GM20000 (cell line): ENCODE results near the gene TOX3.

Experiments used
- DNase-seq: peaks from one replicate; pipeline ENCODE4 v3.0.0; 2012; ENCODE audit warnings: low spot score
- TF ChIP-seq, protein P1 (sequence below): IDR thresholded peaks from 2 replicates; pipeline ENCODE4 v1.5.1; 2012; ENCODE audit warnings: mild to moderate bottlenecking, control low read depth; ENCODE audit errors: extremely low read depth, missing control alignments

Gene TOX3

GRCh38 chr16:52547004-52547833, at the start of gene TOX3:
Gene TOX3, minus strand, starts transcription at chr16:52547143. Its CDS starts 420 bp downstream, at chr16:52546723.
- TF ChIP-seq, protein P1, sequence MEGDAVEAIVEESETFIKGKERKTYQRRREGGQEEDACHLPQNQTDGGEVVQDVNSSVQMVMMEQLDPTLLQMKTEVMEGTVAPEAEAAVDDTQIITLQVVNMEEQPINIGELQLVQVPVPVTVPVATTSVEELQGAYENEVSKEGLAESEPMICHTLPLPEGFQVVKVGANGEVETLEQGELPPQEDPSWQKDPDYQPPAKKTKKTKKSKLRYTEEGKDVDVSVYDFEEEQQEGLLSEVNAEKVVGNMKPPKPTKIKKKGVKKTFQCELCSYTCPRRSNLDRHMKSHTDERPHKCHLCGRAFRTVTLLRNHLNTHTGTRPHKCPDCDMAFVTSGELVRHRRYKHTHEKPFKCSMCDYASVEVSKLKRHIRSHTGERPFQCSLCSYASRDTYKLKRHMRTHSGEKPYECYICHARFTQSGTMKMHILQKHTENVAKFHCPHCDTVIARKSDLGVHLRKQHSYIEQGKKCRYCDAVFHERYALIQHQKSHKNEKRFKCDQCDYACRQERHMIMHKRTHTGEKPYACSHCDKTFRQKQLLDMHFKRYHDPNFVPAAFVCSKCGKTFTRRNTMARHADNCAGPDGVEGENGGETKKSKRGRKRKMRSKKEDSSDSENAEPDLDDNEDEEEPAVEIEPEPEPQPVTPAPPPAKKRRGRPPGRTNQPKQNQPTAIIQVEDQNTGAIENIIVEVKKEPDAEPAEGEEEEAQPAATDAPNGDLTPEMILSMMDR: no peak
- DNase-seq: peak; percentile 47

DNA sequence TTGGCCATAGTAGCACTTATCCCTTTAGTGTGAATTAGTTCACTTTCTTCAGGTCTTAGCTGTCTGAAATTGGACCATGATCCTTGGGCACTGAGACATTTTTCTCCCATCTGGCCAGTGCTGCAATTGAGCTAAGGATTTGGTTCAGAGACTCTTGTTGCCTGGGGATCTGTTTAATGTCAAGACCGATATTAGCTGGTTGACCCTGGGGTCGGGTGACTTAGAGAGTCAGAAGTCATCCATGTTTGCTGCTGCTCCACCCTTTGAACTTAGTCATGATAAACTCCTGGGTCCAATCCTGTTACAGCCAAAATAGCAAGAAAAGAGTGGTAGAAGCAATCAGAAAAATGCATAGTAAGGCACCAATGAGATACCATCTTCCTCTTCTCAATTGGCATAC, 45.8 kb upstream of the TOX3 start:
- no peak for DNase-seq

GRCh38 chr16:52591934-52592592, 45.1 kb upstream of the TOX3 start:
- no peak for DNase-seq
- TF ChIP-seq, protein P1: no peak

More for the DNA sequence above, 45.8 kb upstream of the TOX3 start:
- TF ChIP-seq, protein P1: no peak

DNA sequence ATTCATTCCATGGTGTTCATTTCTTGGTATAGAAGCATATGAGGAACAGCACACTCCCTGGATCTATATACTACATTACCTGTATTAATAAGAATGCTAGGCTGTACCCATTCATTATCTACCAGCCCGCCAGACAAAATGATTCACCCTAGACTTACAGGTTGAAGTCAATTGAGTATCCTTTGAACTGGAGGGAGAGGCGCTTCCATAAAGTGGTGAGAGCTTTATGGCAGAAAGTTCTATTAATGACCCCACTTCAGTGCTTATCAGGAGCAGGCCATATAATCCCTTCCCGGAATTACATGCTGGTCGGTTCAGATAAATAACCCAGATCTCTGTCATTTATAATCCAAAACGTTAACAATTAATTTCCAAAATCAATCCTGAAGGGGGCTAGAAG, 44.5 kb upstream of the TOX3 start:
- DNase-seq: no peak
- TF ChIP-seq, protein P1: no peak

GRCh38 chr16:52586159-52586558, 39.2 kb upstream of the TOX3 start:
- DNase-seq: no peak
- TF ChIP-seq, protein P1: no peak

DNA sequence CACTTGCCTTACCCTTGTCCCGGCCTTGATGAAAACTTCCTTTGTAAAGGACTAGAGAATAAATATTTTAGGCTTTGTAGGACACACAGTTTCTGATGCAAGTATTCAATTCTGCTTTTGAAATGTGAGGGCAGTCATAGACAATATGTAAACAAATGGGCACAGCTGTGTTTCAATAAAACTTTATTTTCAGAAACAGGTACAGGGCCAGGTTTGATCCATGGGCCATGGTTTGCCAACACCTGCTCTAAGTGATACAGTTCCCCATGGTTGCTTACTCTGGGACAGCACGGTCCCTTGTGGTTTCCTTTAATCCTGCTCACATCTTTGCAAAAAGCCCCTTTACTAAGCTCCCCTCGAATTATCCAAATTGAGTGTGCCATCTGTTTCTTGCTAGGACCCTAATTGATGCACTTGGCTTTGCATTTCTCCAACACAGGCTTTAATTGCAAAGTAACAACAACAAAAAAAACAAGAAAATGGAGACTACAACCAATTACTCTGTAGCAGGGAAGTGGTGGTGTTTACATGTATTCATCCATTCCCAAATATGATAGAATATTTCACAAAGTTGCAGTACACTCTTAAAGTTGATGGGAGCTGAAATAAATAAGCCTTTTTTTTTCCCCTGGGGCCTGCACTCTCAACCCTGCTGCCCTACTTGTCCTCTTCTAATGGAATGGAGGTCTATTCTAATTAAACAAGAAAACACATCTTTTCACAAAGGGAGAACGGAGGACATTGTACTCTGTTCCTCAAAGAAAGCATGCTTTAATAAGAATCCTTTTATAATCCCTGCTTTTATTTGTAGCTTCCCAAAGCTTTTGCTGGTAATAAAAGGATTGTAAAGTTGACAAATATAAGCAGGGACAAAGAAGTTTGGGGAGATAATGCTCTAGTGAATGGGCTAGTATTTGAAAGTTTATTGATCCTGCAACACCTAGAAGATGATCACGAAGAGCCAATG, 37.7 kb upstream of the TOX3 start:
- no peak for DNase-seq
- TF ChIP-seq, protein P1: no peak
